H1 (cell line): ENCODE measurements around the gene RPS25.

Experiments
- BRCA1 ChIP-seq: IDR thresholded peaks from 2 replicates; pipeline ENCODE4 v1.6.1; 2012; ENCODE audit warnings: low read depth, low read length, improper control_type of control experiment
- POLR2AphosphoS5 ChIP-seq: IDR thresholded peaks from 2 replicates; pipeline ENCODE4 v1.6.1; 2011; ENCODE audit warnings: low read depth, low read length
- POU5F1 ChIP-seq: IDR thresholded peaks from 2 replicates; pipeline ENCODE4 v1.6.1; 2011; ENCODE audit warnings: low read depth, mild to moderate bottlenecking, low read length, moderate library complexity
- RBBP5 ChIP-seq: IDR thresholded peaks from 2 replicates; pipeline ENCODE4 v1.7.1; 2012; ENCODE audit warnings: low read depth, mild to moderate bottlenecking, inconsistent platforms, low read length, moderate library complexity, borderline replicate concordance
- YY1 ChIP-seq: IDR thresholded peaks from 2 replicates; pipeline ENCODE4 v1.6.1; 2011; ENCODE audit warnings: low read depth, mild to moderate bottlenecking, low read length
- TF ChIP-seq, protein P1 (sequence below), 3 experiments: IDR thresholded peaks; 1 replicate in 2 of 3; 2 replicates in 1 of 3; pipeline versions ENCODE4 v1.5.1 to v1.6.1; 2011; ENCODE audit warnings: low read length in 3 of 3, mild to moderate bottlenecking in 3 of 3, inconsistent platforms in 2 of 3, low read depth in 1 of 3, moderate library complexity in 1 of 3; ENCODE audit not compliant: insufficient read depth in 1 of 3; ENCODE audit errors: control extremely low read depth in 1 of 3

DNA sequence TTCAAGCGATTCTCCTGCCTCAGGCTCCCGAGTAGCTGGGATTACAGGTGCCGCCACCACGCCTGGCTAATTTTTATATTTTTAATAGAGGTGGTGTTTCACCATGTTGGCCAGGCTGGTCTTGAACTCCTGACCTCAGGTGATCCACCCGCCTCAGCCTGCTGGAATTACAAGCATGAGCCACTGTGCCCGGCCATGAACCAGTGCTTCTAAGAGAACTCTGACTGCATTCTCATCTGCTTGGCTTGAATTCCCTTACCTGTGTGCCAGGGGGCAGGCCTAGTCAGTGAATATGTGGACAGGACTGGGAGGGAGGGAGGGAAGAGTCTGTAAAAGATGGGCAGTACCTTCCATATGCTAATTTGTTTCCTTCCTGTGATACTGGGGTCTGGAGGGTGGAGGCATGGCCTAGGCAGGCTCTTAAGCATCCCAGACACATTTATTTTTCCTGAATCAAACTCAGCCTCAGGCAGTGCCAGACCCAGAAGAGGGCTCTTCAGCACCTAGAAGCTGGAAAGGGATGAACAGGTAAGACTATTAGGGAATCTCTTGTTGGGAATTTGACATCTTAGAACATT, 6.6 kb downstream of the RPS25 start:
- no peak for TF ChIP-seq YY1
- no peak for TF ChIP-seq RBBP5
- TF ChIP-seq, protein P1, sequence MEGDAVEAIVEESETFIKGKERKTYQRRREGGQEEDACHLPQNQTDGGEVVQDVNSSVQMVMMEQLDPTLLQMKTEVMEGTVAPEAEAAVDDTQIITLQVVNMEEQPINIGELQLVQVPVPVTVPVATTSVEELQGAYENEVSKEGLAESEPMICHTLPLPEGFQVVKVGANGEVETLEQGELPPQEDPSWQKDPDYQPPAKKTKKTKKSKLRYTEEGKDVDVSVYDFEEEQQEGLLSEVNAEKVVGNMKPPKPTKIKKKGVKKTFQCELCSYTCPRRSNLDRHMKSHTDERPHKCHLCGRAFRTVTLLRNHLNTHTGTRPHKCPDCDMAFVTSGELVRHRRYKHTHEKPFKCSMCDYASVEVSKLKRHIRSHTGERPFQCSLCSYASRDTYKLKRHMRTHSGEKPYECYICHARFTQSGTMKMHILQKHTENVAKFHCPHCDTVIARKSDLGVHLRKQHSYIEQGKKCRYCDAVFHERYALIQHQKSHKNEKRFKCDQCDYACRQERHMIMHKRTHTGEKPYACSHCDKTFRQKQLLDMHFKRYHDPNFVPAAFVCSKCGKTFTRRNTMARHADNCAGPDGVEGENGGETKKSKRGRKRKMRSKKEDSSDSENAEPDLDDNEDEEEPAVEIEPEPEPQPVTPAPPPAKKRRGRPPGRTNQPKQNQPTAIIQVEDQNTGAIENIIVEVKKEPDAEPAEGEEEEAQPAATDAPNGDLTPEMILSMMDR (IDR thresholded peaks at IDR 0.05; ENCODE audit: control extremely low read depth in 1 of 3, insufficient read depth in 1 of 3, low read depth in 1 of 3, low read length in 3 of 3): no peak
- TF ChIP-seq POLR2AphosphoS5: no peak
- TF ChIP-seq POU5F1: no peak
- TF ChIP-seq BRCA1: no peak
